ENCODE results near the gene MROH8. TPM values are rescaled to one million over a fixed set of nuclear protein-coding genes. Genes with fewer than 3 reads are reported as not detected.

The MROH8 gene
- polyA plus RNA-seq, 2 of the 4 experiments (the other 2 are of a cell fraction), result 1.3 to 3.3 TPM

- no peak for TF ChIP-seq POLR2AphosphoS2 (conservative IDR thresholded peaks at IDR 0.05; ENCODE audit: low read length)
These were observed 70.7 kb downstream of the MROH8 start (continued) for GRCh38 chr20:37108676-37109075.

GRCh38 chr20:37102571-37102970, 76.8 kb downstream of the MROH8 start:
- H3K4me1 ChIP-seq, result no peaks in the 10 kb centered on the region
- CTCF ChIA-PET, result interaction anchor here (1.3 kb wide), 1 partner anchor 17 kb away, joined by 3 read pairs; no protein-coding TSS in a partner anchor
- TF ChIP-seq RAD21 (conservative IDR thresholded peaks at IDR 0.05 in 1 of 2, IDR thresholded peaks at IDR 0.05 in 1 of 2), result no peak
- TF ChIP-seq RFX5 (IDR thresholded peaks at IDR 0.05), result no peak
- no peak for TF ChIP-seq MAZ (IDR thresholded peaks at IDR 0.05; ENCODE audit: borderline replicate concordance, low read depth, low read length)
- TF ChIP-seq CBX8 (IDR thresholded peaks at IDR 0.05), result no peak
- TF ChIP-seq SMC3 (IDR thresholded peaks at IDR 0.05), result no peak
- no peak for TF ChIP-seq HES2 (IDR thresholded peaks at IDR 0.05)
- TF ChIP-seq MAFK (IDR thresholded peaks at IDR 0.05; ENCODE audit: partially characterized antibody), result no peak
- no peak for TF ChIP-seq TP53 (CRISPR knock-in tag; IDR thresholded peaks at IDR 0.05)
- TF ChIP-seq CEBPB (IDR thresholded peaks at IDR 0.05), result no peak
- no peak for TF ChIP-seq HOXA7 (CRISPR knock-in tag; IDR thresholded peaks at IDR 0.05)
- no peak for TF ChIP-seq SREBF2 (IDR thresholded peaks at IDR 0.05)
- no peak for TF ChIP-seq POLR2A (IDR thresholded peaks at IDR 0.05; ENCODE audit: low read length)
- no peak for TF ChIP-seq JUNB (IDR thresholded peaks at IDR 0.05)
- H3K27ac ChIP-seq, result no peak overlapping the region
- H3K4me3 ChIP-seq, result no peak overlapping the region
- no peaks in the 10 kb centered on the region for H3K9me3 ChIP-seq
- no peak overlapping the region for H3K4me2 ChIP-seq
- ATAC-seq (no peak), FAIRE-seq (no peak), DNase-seq (ENCODE audit: low read depth in 1 of 2, low spot score in 1 of 2) (no peak)
- WGBS (ENCODE audit: missing lambda C conversion rate), result 87% methylated on average over 6 of the region's 6 CpGs
- POLR2A ChIA-PET, result no interaction called here

- POLR2A ChIA-PET, result interaction anchor here (0.9 to 1.3 kb wide), 2 partner anchors 39 to 82 kb away, joined by 3 to 9 read pairs; partner anchors contain the start of genes MROH8 and RPN2
- Histone ChIP-seq H3K4me3 (peak overlapping the region; percentile 72), H3K4me2 (peak overlapping the region; percentile 82), H3K27ac (peak overlapping the region; percentile 89 to 93), H3K4me1 (peaks cover 14% of the 10 kb centered on the region), H3K9me3 (no peaks in the 10 kb centered on the region)
- TF ChIP-seq CHD4 (IDR thresholded peaks at IDR 0.05; ENCODE audit: borderline replicate concordance) (no peak), HMGXB4 (CRISPR knock-in tag; IDR thresholded peaks at IDR 0.05; ENCODE audit: borderline replicate concordance) (no peak), EP300 (IDR thresholded peaks at IDR 0.05) (no peak)
- 65% methylated on average over 11 of the region's 11 CpGs for WGBS (ENCODE audit: missing lambda C conversion rate)
- CTCF ChIA-PET, result interaction anchor here (1.2 to 1.6 kb wide), 2 partner anchors 14 to 77 kb away, joined by 3 to 5 read pairs; no protein-coding TSS in a partner anchor
- FAIRE-seq, result no peak
- ATAC-seq, result no peak
- no peak for DNase-seq (ENCODE audit: low read depth in 1 of 2, low spot score in 1 of 2)
These were observed 82.8 kb downstream of the MROH8 start for GRCh38 chr20:37096415-37097041.

GRCh38 chr20:37095599-37096414, 83.5 kb downstream of the MROH8 start, which contains the start of gene RBL1:
Gene RBL1, minus strand, starts transcription at chr20:37095997. Its CDS starts 69 bp downstream, at chr20:37095928.
- CTCF ChIA-PET, result interaction anchor here (1.3 to 1.6 kb wide), 2 partner anchors 77 to 96 kb away, joined by 4 to 5 read pairs; no protein-coding TSS in a partner anchor
- DNase-seq (ENCODE audit: low read depth in 1 of 2, low spot score in 1 of 2) (peak; percentile 87 to 95), ATAC-seq (peak; percentile 95), FAIRE-seq (no peak)
- POLR2A ChIA-PET, result interaction anchor here (0.9 to 1.3 kb wide), 2 partner anchors 40 to 83 kb away, joined by 3 to 9 read pairs; partner anchors contain the start of genes MROH8 and RPN2
- peak within 1 kb of the TSS; percentile 72 for H3K4me3 ChIP-seq
- H3K4me1 ChIP-seq, result peaks cover 14% of the 10 kb centered on the region
- peak within 1 kb of the TSS; percentile 82 for H3K4me2 ChIP-seq
- peak within 1 kb of the TSS; percentile 89 to 93 for H3K27ac ChIP-seq
- WGBS (ENCODE audit: missing lambda C conversion rate), result 2% methylated on average over 31 of the region's 58 CpGs
- no peaks in the 10 kb centered on the region for H3K9me3 ChIP-seq
- TF ChIP-seq CHD4 (IDR thresholded peaks at IDR 0.05; ENCODE audit: borderline replicate concordance) (no peak), JUN (IDR thresholded peaks at IDR 0.05) (peak; percentile 72 to 91), FOXS1 (CRISPR knock-in tag; IDR thresholded peaks at IDR 0.05) (peak; percentile 84), GATA3 (IDR thresholded peaks at IDR 0.05; ENCODE audit: borderline replicate concordance) (no peak; the same call in 1 of the 2 replicates), EHMT2 (IDR thresholded peaks at IDR 0.05; ENCODE audit: low read depth) (no peak), PHF8 (IDR thresholded peaks at IDR 0.05; ENCODE audit: borderline replicate concordance, low read depth) (peak; percentile 45; the same call in 1 of the 2 replicates), CBX2 (IDR thresholded peaks at IDR 0.05; ENCODE audit: borderline replicate concordance, low read depth) (no peak), REST (IDR thresholded peaks at IDR 0.05) (no peak), CEBPB (IDR thresholded peaks at IDR 0.05) (0 out of 4 replicates have a peak, but pooled peaks of 1 of the 2 experiments have one; percentile 28), ZC3H11A (IDR thresholded peaks at IDR 0.05) (no peak)
